PFSK-1 (cell line): ENCODE results near the gene ACVR1.

Experiments used
- FOXP2 ChIP-seq: optimal IDR thresholded peaks from 2 replicates; pipeline ENCODE3; 2011; ENCODE audit warnings: borderline replicate concordance, control low read depth, inconsistent platforms; ENCODE audit not compliant: insufficient read depth; ENCODE audit errors: extremely low read length, extremely low read depth
- POLR2AphosphoS5 ChIP-seq: IDR thresholded peaks from 2 replicates; pipeline ENCODE4 v1.6.1; 2012; ENCODE audit warnings: low read depth, mild to moderate bottlenecking, control low read depth, low read length, moderate library complexity
- SIN3A ChIP-seq: IDR thresholded peaks from 2 replicates; pipeline ENCODE4 v1.6.1; 2012; ENCODE audit warnings: mild to moderate bottlenecking, low read length, moderate library complexity, borderline replicate concordance; ENCODE audit not compliant: insufficient read depth
- TAF1 ChIP-seq: IDR thresholded peaks from 2 replicates; pipeline ENCODE4 v1.6.1; 2012; ENCODE audit warnings: low read length, control low read depth, borderline replicate concordance; ENCODE audit not compliant: insufficient read depth
- TF ChIP-seq, protein P1 (sequence below), 2 experiments: IDR thresholded peaks; 2 replicates each; pipeline versions ENCODE4 v1.6.1 to v1.8.0; 2011 to 2012; ENCODE audit warnings: low read depth in 2 of 2, low read length in 2 of 2, control low read depth in 1 of 2, inconsistent platforms in 1 of 2, mild to moderate bottlenecking in 1 of 2, moderate library complexity in 1 of 2; ENCODE audit not compliant: insufficient read depth in 1 of 2

The ACVR1 gene

DNA sequence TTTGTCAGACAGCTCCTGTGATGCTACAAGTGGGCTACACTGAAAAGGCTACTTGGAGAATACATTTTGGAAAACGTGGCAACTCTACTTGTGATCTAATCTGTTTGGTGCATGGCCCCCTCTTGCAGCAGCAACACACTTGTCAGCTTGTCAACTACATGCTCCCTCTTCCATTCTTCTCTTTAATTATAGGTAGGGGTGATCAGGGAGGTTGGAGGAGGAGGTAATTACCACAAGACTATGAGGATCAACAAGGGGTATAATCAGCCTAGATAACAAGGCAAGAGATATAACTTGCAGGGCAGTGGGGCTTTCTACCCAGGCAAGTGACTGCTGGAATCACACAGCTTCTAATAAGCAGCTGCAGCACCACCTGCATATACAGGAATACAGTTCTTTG lies 104.9 kb downstream of the ACVR1 start:
- TF ChIP-seq TAF1: no peak
- TF ChIP-seq SIN3A: no peak
- no peak for TF ChIP-seq POLR2AphosphoS5
- no peak for TF ChIP-seq FOXP2
- TF ChIP-seq, protein P1, sequence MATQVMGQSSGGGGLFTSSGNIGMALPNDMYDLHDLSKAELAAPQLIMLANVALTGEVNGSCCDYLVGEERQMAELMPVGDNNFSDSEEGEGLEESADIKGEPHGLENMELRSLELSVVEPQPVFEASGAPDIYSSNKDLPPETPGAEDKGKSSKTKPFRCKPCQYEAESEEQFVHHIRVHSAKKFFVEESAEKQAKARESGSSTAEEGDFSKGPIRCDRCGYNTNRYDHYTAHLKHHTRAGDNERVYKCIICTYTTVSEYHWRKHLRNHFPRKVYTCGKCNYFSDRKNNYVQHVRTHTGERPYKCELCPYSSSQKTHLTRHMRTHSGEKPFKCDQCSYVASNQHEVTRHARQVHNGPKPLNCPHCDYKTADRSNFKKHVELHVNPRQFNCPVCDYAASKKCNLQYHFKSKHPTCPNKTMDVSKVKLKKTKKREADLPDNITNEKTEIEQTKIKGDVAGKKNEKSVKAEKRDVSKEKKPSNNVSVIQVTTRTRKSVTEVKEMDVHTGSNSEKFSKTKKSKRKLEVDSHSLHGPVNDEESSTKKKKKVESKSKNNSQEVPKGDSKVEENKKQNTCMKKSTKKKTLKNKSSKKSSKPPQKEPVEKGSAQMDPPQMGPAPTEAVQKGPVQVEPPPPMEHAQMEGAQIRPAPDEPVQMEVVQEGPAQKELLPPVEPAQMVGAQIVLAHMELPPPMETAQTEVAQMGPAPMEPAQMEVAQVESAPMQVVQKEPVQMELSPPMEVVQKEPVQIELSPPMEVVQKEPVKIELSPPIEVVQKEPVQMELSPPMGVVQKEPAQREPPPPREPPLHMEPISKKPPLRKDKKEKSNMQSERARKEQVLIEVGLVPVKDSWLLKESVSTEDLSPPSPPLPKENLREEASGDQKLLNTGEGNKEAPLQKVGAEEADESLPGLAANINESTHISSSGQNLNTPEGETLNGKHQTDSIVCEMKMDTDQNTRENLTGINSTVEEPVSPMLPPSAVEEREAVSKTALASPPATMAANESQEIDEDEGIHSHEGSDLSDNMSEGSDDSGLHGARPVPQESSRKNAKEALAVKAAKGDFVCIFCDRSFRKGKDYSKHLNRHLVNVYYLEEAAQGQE (IDR thresholded peaks at IDR 0.05; ENCODE audit: insufficient read depth in 1 of 2, low read depth in 2 of 2, low read length in 2 of 2): no peak

DNA sequence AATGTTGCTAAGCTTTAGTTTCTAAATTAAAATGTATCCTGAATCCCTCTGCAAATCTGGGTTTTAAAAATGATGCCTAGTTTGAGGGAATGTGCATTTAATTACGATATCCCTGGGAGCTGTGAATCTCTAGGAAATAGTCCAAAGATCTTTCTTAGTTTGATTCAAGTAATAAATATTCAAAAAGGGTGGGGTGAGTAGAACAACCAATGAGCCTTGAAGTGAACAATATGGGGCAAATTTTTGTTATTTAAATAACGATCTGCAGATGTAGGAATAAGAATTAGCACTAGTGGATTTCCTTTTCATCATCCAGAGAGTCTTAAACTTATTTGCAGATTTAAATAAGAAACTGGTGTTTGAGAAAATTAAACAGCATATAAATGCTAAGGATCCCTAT lies 106.3 kb downstream of the ACVR1 start:
- TF ChIP-seq FOXP2: no peak
- TF ChIP-seq, protein P1 (IDR thresholded peaks at IDR 0.05; ENCODE audit: insufficient read depth in 1 of 2, low read depth in 2 of 2, low read length in 2 of 2): no peak
- TF ChIP-seq SIN3A: no peak
- no peak for TF ChIP-seq POLR2AphosphoS5
- TF ChIP-seq TAF1: no peak

DNA sequence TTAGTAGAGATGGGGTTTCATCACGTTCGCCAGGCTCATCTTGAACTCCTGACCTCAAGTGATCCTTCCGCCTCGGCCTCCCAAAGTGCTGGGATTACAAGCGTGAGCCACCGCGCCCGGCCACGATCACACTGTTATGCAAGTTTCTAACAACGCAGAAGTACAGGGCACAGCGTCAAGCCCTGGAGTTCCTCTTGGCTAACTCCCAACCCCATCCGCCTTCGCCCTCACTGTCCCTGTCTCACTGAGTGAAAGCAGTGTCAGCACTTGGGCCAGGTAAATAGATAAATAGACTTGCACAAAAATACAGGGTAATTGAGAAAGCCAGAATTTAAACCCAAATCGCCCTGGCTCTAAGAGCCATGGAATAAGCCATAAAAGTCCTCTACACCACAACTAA lies 111.7 kb downstream of the ACVR1 start:
- TF ChIP-seq TAF1 (no peak), SIN3A (no peak), POLR2AphosphoS5 (no peak), FOXP2 (no peak)
- TF ChIP-seq, protein P1 (IDR thresholded peaks at IDR 0.05; ENCODE audit: insufficient read depth in 1 of 2, low read depth in 2 of 2, low read length in 2 of 2): no peak

DNA sequence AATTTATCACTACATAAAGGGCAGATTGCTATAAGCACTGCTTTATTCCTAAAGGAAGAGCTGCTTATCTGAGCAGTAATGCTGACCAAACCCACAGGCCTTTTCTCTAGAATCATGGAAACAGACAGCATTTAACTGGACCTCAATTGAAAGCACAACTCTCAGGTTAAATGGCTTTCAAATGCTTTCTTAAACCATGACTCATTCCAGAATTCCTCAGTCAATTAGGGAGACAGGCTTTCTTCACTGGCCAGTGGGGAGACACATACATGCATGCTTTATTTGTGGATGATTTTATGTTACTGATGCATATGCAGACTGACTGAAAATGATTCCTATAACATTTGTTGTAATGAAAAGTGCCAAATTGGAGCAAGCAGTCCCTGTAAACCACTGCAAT lies 114.6 kb downstream of the ACVR1 start:
- TF ChIP-seq FOXP2 (no peak), POLR2AphosphoS5 (no peak), SIN3A (no peak), TAF1 (no peak)
- TF ChIP-seq, protein P1 (IDR thresholded peaks at IDR 0.05; ENCODE audit: insufficient read depth in 1 of 2, low read depth in 2 of 2, low read length in 2 of 2): no peak

DNA sequence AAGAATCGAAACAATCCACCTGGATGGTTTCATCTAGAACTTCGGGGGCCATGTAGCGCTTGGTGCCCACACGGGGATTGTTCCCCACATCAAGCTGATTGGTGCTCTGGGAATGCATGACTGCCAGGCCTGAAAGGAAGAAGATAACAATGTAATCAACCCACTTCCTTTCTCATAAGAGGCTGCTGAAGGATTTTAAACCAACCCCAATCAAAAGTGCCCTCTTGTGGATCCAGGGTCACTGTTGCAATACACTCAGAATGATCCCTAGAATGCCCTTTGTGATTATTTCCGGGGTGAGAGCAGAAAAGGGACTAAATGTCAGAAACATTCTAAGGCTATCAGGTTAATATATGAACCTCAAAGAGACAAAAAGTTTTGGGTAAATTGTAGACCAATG lies 115.2 kb downstream of the ACVR1 start:
- TF ChIP-seq FOXP2 (no peak), TAF1 (no peak), POLR2AphosphoS5 (no peak), SIN3A (no peak)
- TF ChIP-seq, protein P1 (IDR thresholded peaks at IDR 0.05; ENCODE audit: insufficient read depth in 1 of 2, low read depth in 2 of 2, low read length in 2 of 2): no peak
